Stimulated activated CD4-positive, alpha-beta T cell treated with anti-CD3 and anti-CD28 coated beads, Interleukin-1b, Interleukin-23, amount 100 ng/mL, for 4 hours (primary cell): ENCODE data around the gene BICC1.

Source experiments
- DNase-seq, 2 donors: peaks; one replicate each; pipeline ENCODE4 v3.0.0-alpha.2; 2020; ENCODE audit warnings: low read depth in 2 of 2

The BICC1 gene

GRCh38 chr10:58824396-58824795 is 311.7 kb downstream of the BICC1 start:
- no peak for DNase-seq

DNA sequence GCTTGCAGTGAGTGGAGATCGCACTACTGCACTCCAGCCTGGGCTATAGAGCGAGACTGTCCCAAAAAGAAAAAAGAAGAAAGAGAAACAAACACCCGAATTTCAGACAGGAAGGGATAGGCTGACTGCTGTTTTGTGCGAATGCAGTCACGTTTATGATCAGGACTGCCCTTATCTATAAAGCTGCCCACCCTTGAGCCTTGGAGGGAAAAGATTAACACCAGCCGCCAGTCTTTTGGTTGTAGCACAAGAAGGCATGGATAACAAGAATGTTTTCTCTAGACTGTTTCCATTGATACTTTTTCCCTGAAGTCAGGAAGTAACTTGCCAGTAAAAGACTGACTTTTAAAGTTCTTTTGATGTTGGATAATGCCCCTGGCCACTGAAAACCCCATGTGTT is 314.0 kb downstream of the BICC1 start:
- no peak for DNase-seq

GRCh38 chr10:58827381-58827780 is 314.7 kb downstream of the BICC1 start:
- DNase-seq, result no peak

- DNase-seq, result no peak
Observed at GRCh38 chr10:58829839-58830238, 317.2 kb downstream of the BICC1 start.

DNA sequence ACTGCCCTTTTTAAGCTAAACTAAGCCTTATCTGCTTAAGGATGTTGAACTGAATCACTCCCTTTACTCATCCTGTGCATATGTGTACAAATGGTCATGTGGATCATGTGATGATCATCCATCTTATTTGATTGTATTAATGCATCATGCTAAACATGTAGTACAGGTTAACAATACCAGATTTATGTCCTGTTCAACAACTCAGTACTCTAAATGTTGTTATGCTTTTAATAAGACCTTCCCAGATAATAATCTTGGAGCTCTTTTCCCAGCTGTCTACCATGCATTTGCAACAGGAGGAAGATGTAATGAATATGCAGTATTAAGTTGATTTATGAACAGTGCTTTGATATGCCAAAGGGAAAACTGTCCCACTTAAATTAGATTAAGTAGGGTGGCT is 318.0 kb downstream of the BICC1 start:
- no peak for DNase-seq

DNA sequence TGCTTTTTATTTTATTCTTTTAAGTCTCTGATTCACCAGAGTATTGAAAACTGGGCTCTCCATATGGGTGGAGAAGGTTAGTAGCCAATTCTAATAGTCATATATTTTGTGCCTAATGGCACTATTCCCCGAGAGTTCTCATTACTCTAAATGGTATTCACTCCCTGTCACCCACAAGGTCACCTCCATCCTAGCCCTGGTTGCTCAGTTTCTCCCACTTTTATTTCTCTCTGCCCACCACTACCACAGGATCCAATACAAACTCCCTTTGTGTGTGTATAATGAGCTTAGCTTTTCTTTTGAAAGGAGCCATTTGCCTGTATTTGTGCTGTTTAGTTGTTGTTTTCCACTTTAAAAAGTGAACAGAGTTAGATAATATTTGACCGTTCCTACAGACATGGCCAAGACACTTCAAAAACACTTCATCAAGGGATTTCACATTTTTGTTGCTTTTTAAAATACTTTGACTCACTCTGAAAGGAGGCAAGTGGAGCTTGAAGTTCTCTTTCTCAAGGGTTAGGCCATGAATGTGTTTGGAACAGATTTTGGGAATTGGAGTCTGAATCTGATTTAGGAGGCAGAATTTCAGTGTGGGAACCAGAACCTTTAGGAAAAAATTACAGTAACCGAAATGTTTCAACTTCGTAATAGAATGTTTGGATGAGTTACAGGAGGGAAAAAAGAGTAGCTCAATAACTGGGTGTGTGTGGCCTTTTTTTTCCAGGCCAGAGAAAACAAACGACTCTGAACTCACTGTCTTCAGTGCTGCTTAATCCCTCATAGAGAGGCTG is 321.3 kb downstream of the BICC1 start:
- DNase-seq, result no peak

DNA sequence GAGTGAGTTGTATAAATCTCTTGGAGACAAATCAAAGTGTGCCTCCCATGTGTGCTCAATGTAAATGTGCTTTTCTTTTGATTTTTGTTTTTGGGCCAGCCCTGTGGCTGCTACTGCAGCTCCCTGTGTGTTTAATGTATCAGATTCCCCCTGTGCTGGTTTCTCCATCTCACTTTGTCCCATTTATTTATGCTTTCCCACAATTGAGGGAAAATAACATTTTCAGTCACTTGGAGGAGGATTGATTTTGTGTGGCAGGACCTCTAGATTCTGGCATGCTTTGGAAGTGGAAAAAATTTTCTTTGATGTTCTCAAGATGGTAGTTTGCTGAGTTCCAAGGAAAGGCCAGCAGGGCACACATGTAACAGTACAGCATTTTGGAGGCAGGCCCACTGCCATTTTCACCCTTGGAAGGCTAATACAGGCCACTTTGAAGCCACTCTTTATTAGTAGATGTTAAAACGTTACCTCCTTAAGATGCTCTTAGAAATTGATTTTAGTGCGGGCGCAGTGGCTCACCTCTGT is 323.6 kb downstream of the BICC1 start:
- no peak for DNase-seq

GRCh38 chr10:58836991-58837575 is 324.4 kb downstream of the BICC1 start:
- DNase-seq, result no peak

GRCh38 chr10:58837826-58838225 is 325.2 kb downstream of the BICC1 start:
- DNase-seq, result no peak

- no peak for DNase-seq
Observed at GRCh38 chr10:58838561-58839208, 326.0 kb downstream of the BICC1 start.

- DNase-seq, result no peak
Observed at GRCh38 chr10:58839771-58840170, 327.1 kb downstream of the BICC1 start.

- no peak for DNase-seq
Observed at GRCh38 chr10:58840840-58841435, 328.3 kb downstream of the BICC1 start.

- DNase-seq, result no peak
Observed at GRCh38 chr10:58842860-58843376, 330.2 kb downstream of the BICC1 start.

DNA sequence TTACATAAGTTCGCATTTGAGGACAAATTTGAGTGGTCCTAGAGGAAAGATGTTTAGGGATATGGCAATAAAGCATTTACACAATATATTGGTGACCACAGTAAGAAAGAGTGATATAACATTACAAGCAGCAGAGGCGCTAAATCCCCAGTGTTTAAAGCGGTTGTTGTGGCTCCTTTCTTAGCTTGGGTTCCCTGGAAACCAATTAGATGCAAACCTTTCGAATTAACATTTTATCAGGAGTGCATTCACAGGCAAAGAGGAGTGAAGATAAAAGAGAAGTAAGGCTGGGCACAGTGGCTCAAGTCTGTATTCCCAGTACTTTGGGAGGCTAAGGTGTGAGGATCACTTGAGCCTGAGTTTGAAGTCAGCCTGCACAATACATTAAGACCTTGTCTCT is 331.1 kb downstream of the BICC1 start:
- DNase-seq, result no peak

DNA sequence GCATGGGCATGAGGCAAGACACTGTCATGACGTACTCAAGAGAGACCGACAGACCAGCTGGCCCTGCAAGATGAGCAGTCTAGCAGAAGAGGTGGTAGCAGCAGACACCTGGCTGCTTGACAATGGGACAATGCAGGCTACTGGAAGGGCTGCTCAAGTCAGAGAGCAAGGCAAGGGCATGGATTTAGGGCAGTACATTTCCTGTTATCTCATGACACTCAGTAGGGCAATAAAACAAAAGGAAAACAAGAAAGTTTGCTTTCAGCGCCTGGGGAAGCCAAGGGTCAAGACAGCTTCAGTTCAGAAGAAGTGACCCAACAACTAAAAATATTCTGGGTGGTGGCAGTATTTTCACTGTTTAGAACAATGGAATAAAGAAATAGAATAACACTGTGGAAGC is 332.0 kb downstream of the BICC1 start:
- no peak for DNase-seq

DNA sequence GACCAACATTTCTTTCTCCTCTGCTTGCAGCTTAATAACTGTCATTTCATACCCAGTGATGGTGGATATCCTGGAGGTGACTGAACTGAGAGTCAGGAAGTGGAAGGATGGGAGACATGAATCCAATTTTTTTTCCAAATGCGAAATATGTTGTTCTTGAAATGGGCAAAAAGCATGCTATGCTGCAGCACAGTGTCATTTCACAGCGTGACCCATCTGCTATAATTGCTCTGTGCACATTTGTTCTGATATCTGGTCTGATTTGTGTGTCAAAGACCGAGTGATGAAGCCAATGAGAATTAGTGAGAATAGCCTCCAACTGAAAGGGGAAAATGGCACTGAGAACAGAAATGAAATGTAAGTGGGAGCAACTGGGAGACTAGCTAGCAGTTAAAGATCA is 334.2 kb downstream of the BICC1 start:
- DNase-seq, result no peak

DNA sequence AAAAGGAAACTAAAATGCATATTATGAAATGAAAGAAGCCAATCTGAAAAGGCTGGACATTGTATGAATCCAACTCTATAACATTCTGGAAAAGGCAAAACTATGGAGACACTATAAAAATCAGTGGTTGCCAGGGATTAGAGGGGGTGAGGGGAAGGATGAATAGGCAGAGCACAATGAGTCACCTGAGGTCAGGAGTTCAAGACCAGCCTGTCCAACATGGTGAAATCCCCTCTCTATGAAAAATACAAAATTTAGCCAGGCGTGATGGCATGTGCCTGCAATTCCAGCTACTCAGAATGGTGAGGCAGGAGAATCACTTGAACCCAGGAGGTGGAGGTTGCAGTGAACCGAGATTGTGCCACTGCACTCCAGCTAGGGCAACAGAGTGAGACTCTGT is 338.9 kb downstream of the BICC1 start:
- DNase-seq, result no peak

DNA sequence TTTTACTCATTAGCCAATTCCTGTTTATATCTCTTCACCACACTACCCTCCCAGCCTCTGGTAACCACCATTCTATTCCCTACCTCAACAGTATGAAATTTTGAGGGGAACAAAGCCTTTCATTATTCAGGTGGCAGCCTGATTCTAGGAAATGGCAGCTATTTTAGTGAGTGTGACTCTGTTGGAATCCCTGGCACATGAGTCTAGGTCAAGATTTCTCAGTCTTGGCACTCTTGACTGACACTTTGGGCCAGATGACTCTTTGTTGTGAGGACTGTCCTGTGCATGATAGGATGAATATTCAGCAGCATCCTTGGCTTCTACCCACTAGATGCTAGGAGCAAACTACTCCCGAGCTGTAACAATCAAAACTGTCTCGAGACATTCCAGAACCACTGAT is 341.0 kb downstream of the BICC1 start:
- no peak for DNase-seq

GRCh38 chr10:58854811-58855210 is 342.1 kb downstream of the BICC1 start:
- DNase-seq, result no peak

GRCh38 chr10:58856508-58857240 is 344.0 kb downstream of the BICC1 start:
- no peak for DNase-seq

GRCh38 chr10:58857251-58857805 is 344.7 kb downstream of the BICC1 start:
- DNase-seq, result no peak
